ENCODE results near the gene GLG1. TPM values are rescaled to one million over a fixed set of nuclear protein-coding genes. Genes with fewer than 3 reads are reported as not detected.

The GLG1 gene
- total RNA-seq, 2 experiments from 2014 or later = 58.1 to 63.8 TPM

DNA sequence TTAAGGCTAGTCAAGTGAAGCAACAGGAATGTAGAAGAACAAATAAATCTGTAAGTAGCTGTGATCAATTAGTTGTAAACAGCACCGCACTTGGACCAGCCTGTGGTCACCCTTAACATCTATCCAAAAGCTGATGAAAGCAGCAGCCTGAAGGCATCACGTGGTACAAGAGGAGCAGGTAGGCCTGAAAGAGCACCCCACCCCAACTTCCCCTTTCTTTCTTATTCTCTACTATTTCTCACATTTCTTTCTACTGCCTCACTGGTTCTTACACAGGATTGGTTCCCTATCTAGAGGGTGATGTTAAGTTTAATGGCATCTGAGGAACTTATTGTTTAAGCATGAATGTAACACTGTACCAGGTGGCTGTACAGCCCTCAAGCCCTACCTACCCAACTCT is 143.0 kb downstream of the GLG1 start:
- intact Hi-C loops (cut with micrococcal nuclease) = no loop called here
- ChIA-PET CTCF (no interaction called here), POLR2A (no interaction called here)
- H3K9me3 Mint-ChIP-seq = no peaks in the 10 kb centered on the region
- no peak overlapping the region for H3K4me3 Mint-ChIP-seq
- DNase-seq = no peak
- no peaks in the 10 kb centered on the region for H3K27me3 Mint-ChIP-seq
- peaks cover 63% of the 10 kb centered on the region for H3K36me3 Mint-ChIP-seq
- no peak overlapping the region for H3K27ac Mint-ChIP-seq
- peaks cover 32% of the 10 kb centered on the region for H3K4me1 Mint-ChIP-seq (ENCODE audit: low read depth)

GRCh38 chr16:74462361-74462760 is 144.6 kb downstream of the GLG1 start:
- Mint-ChIP-seq H3K36me3 (peaks cover 58% of the 10 kb centered on the region), H3K9me3 (no peaks in the 10 kb centered on the region), H3K27me3 (no peaks in the 10 kb centered on the region), H3K4me3 (no peak overlapping the region), H3K4me1 (ENCODE audit: low read depth) (peaks cover 19% of the 10 kb centered on the region), H3K27ac (no peak overlapping the region)
- DNase-seq = no peak
- CTCF ChIA-PET = no interaction called here
- POLR2A ChIA-PET = interaction anchor here (1.1 kb wide), 1 partner anchor 205 kb away, joined by 3 read pairs; the partner anchor contains the start of gene RFWD3
- intact Hi-C loops (cut with micrococcal nuclease) = no loop called here

- DNase-seq = no peak
- no peaks in the 10 kb centered on the region for H3K9me3 Mint-ChIP-seq
- ChIA-PET POLR2A (interaction anchor here (1.1 kb wide), 1 partner anchor 205 kb away, joined by 3 read pairs; the partner anchor contains the start of gene RFWD3), CTCF (no interaction called here)
- no peak overlapping the region for H3K4me3 Mint-ChIP-seq
- no peak overlapping the region for H3K27ac Mint-ChIP-seq
- intact Hi-C loops (cut with micrococcal nuclease) = no loop called here
- no peaks in the 10 kb centered on the region for H3K27me3 Mint-ChIP-seq
- H3K4me1 Mint-ChIP-seq (ENCODE audit: low read depth) = peaks cover 13% of the 10 kb centered on the region
- peaks cover 54% of the 10 kb centered on the region for H3K36me3 Mint-ChIP-seq
These were observed 145.1 kb downstream of the GLG1 start for GRCh38 chr16:74461826-74462225.

GRCh38 chr16:74460542-74460941 is 146.4 kb downstream of the GLG1 start:
- no peaks in the 10 kb centered on the region for H3K9me3 Mint-ChIP-seq
- H3K4me3 Mint-ChIP-seq = no peak overlapping the region
- DNase-seq = no peak
- intact Hi-C loops (cut with micrococcal nuclease) = no loop called here
- peaks cover under 1% of the 10 kb centered on the region for H3K4me1 Mint-ChIP-seq (ENCODE audit: low read depth)
- no peak overlapping the region for H3K27ac Mint-ChIP-seq
- H3K27me3 Mint-ChIP-seq = no peaks in the 10 kb centered on the region
- ChIA-PET POLR2A (no interaction called here), CTCF (interaction anchor here (0.6 kb wide), 1 partner anchor 510 kb away, joined by 3 read pairs; no protein-coding TSS in a partner anchor)
- peaks cover 56% of the 10 kb centered on the region for H3K36me3 Mint-ChIP-seq

DNA sequence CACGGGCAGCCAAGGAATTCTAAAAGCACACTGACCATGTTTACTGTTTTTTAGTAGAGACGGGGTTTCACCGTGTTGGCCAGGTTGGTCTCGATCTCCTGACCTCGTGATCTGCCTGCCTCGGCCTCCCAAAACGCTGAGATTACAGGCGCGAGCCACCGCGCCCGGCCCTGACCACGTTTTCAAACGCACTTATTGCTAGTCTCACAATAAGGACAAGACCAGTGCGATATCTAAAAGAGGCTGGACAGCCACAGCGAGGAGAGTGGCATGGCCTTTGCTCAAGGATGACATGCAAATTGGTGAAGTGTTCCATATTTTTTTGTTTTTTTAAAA is 150.7 kb downstream of the GLG1 start:
- no peak for DNase-seq
- H3K9me3 Mint-ChIP-seq = no peaks in the 10 kb centered on the region
- H3K27me3 Mint-ChIP-seq = no peaks in the 10 kb centered on the region
- intact Hi-C loops (cut with micrococcal nuclease) = no loop called here
- no peak overlapping the region for H3K27ac Mint-ChIP-seq
- peaks cover 42% of the 10 kb centered on the region for H3K36me3 Mint-ChIP-seq
- no peaks in the 10 kb centered on the region for H3K4me1 Mint-ChIP-seq (ENCODE audit: low read depth)
- no peak overlapping the region for H3K4me3 Mint-ChIP-seq
- ChIA-PET POLR2A (no interaction called here), CTCF (no interaction called here)

- Mint-ChIP-seq H3K9me3 (no peaks in the 10 kb centered on the region), H3K27me3 (no peaks in the 10 kb centered on the region), H3K4me1 (ENCODE audit: low read depth) (no peaks in the 10 kb centered on the region), H3K36me3 (peaks cover 41% of the 10 kb centered on the region), H3K27ac (no peak overlapping the region), H3K4me3 (no peak overlapping the region)
- POLR2A ChIA-PET = no interaction called here
- intact Hi-C loops (cut with micrococcal nuclease) = no loop called here
- DNase-seq = no peak
- CTCF ChIA-PET = no interaction called here
These were observed 151.2 kb downstream of the GLG1 start for GRCh38 chr16:74455619-74456289.

- Mint-ChIP-seq H3K4me1 (ENCODE audit: low read depth) (no peaks in the 10 kb centered on the region), H3K4me3 (no peak overlapping the region), H3K36me3 (peaks cover 38% of the 10 kb centered on the region), H3K9me3 (no peaks in the 10 kb centered on the region), H3K27ac (no peak overlapping the region), H3K27me3 (no peaks in the 10 kb centered on the region)
- no peak for DNase-seq
- CTCF ChIA-PET = no interaction called here
- intact Hi-C loops (cut with micrococcal nuclease) = no loop called here
- POLR2A ChIA-PET = no interaction called here
These were observed 151.7 kb downstream of the GLG1 start for GRCh38 chr16:74455213-74455612.

DNA sequence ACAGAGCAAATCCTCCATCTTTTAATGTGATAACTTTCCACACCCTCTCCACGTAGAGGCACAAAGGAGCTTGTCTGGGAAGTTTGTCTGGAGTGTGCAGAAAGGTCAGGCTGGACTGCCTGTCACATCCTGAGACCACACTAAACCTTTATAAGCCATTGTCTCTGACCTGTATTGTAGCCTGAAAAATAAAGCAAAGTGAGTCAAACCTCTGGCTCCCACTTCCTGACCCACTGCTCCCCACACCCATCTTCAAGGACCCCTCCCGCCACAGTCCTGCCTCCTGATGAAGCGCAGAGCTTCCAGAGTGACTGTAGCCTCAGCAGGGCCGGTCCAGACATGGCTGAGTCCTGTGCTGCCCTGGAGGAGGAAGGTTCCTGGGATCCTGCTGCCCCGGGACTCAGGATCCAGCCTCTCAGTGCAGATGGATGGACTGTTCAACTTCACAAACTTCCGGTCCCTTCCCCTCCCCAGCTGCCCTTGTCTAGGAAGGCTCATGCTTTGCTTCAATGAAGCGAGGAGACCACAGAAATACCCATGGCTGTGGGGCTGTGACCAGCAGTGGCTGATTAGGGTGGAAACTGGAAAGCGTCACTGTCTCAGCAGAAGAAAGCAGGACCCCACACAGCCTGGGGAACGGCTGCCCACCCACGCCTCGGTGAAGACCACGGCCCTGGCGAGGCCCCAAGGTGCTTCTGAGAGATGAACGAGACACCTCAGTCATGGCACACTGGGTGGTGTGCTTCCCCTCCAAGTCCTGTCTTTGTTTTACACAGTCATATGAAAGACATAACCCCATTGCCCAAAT is 154.8 kb downstream of the GLG1 start:
- H3K36me3 Mint-ChIP-seq = peaks cover 29% of the 10 kb centered on the region
- no peak overlapping the region for H3K27ac Mint-ChIP-seq
- H3K9me3 Mint-ChIP-seq = no peaks in the 10 kb centered on the region
- intact Hi-C loops (cut with micrococcal nuclease) = no loop called here
- no peak overlapping the region for H3K4me3 Mint-ChIP-seq
- H3K4me1 Mint-ChIP-seq (ENCODE audit: low read depth) = no peaks in the 10 kb centered on the region
- no peaks in the 10 kb centered on the region for H3K27me3 Mint-ChIP-seq
- ChIA-PET CTCF (no interaction called here), POLR2A (no interaction called here)
- DNase-seq = no peak

DNA sequence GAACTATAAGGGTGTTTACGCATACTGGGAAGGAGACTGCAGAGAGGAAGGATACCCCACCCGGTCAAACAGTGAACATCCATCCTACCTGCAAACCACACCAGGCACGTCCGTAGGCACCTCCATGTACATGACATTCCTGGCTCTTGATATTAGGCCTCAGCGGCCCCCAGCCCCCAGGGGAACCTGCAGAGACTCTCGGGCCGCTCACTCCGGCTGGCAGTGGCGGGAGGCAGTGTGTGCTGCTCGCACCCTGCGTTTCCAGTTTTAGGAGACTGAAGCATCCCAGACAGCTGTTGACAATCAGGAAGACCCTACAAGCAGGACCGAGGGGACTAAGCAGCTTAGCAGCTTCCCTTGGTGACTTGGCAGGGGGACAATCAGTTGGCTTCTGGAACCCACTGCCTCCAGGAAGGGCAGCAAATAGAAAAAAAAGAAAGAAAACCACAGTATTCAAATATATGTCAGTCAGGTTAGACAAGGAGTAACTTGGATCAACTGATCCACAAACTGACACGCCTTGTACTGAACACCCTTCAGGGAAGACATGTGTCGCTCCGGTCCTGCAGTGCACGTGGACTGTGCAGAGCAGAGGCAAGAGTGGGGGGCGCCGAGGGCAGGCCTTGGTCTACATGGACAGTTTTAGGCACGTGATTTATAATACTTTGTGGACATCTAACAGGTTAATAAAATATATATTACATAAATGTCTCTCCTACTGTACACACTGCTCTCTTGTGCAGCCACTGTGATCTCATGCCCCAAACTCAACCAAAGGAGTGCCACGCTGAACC is 155.8 kb downstream of the GLG1 start:
- Mint-ChIP-seq H3K27me3 (no peaks in the 10 kb centered on the region), H3K27ac (no peak overlapping the region), H3K4me3 (no peak overlapping the region), H3K36me3 (peaks cover 24% of the 10 kb centered on the region), H3K9me3 (no peaks in the 10 kb centered on the region), H3K4me1 (ENCODE audit: low read depth) (no peaks in the 10 kb centered on the region)
- ChIA-PET POLR2A (no interaction called here), CTCF (no interaction called here)
- intact Hi-C loops (cut with micrococcal nuclease) = no loop called here
- DNase-seq = no peak

DNA sequence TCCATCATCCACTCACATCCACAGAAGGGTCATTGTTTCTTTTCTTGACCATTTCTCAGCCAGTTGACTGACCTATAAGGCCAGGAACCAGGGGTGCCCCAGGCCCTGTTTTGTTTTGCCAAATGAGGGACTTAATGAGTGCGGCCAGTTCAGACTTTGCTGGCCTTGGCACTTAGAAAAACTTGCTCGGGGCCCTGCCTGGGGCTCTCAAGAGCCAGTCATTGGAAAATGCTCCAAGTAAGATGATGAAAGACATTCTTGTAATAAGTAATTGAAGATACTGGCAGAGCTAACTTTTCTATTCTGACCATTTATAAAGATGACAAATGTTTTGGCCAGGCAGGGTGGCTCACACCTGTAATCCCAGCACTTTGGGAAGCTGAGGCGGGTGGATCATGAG is 156.7 kb downstream of the GLG1 start:
- Mint-ChIP-seq H3K9me3 (no peaks in the 10 kb centered on the region), H3K4me3 (no peak overlapping the region), H3K36me3 (peaks cover 17% of the 10 kb centered on the region), H3K4me1 (ENCODE audit: low read depth) (no peaks in the 10 kb centered on the region), H3K27me3 (no peaks in the 10 kb centered on the region), H3K27ac (no peak overlapping the region)
- POLR2A ChIA-PET = no interaction called here
- intact Hi-C loops (cut with micrococcal nuclease) = no loop called here
- CTCF ChIA-PET = interaction anchor here (1.0 kb wide), 1 partner anchor 19 kb away, joined by 4 read pairs; no protein-coding TSS in a partner anchor
- no peak for DNase-seq

- Mint-ChIP-seq H3K27me3 (no peaks in the 10 kb centered on the region), H3K4me1 (ENCODE audit: low read depth) (no peaks in the 10 kb centered on the region), H3K36me3 (peaks cover 17% of the 10 kb centered on the region), H3K27ac (peak overlapping the region; percentile 45), H3K4me3 (no peak overlapping the region), H3K9me3 (no peaks in the 10 kb centered on the region)
- CTCF ChIA-PET = interaction anchor here (1.0 kb wide), 1 partner anchor 19 kb away, joined by 4 read pairs; no protein-coding TSS in a partner anchor
- POLR2A ChIA-PET = no interaction called here
- intact Hi-C loops (cut with micrococcal nuclease) = no loop called here
- DNase-seq = no peak
These were observed 157.4 kb downstream of the GLG1 start for GRCh38 chr16:74449470-74449869.

DNA sequence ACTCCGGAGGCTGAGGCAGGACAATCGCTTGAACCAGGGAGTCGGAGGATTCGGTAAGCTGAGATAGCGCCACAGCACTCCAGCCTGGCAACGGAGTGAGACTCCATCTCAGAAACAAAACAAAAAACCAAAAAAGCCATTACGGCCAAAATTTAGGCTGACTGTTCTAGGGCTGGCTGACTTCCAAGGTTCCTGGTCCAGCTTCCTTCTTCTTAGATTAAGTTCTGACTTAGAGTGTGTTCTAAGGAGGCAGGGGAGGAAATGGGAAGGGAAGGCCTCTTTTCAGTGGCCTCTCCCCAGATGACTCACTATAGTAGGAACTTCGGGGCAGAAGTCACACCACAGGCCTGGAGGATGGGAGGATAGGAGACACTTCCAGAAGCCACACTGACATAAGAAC is 157.9 kb downstream of the GLG1 start:
- ChIA-PET POLR2A (no interaction called here), CTCF (interaction anchor here (1.0 kb wide), 1 partner anchor 18 kb away, joined by 4 read pairs; no protein-coding TSS in a partner anchor)
- intact Hi-C loops (cut with micrococcal nuclease) = no loop called here
- Mint-ChIP-seq H3K27ac (peak overlapping the region; percentile 45), H3K4me3 (no peak overlapping the region), H3K36me3 (peaks cover 17% of the 10 kb centered on the region), H3K27me3 (no peaks in the 10 kb centered on the region), H3K4me1 (ENCODE audit: low read depth) (no peaks in the 10 kb centered on the region), H3K9me3 (no peaks in the 10 kb centered on the region)
- no peak for DNase-seq
